Stimulated activated CD8-positive, alpha-beta memory T cell treated with anti-CD3 and anti-CD28 coated beads, Interleukin-12 subunit alpha, Interleukin-12 subunit beta, amount 100 ng/mL, for 24 hours (primary cell): ENCODE results near the gene FEV.

Experiments used
- DNase-seq: peaks from one replicate; pipeline ENCODE4 v3.0.0-alpha.2; 2020; ENCODE audit errors: extremely low read depth

Gene FEV

DNA sequence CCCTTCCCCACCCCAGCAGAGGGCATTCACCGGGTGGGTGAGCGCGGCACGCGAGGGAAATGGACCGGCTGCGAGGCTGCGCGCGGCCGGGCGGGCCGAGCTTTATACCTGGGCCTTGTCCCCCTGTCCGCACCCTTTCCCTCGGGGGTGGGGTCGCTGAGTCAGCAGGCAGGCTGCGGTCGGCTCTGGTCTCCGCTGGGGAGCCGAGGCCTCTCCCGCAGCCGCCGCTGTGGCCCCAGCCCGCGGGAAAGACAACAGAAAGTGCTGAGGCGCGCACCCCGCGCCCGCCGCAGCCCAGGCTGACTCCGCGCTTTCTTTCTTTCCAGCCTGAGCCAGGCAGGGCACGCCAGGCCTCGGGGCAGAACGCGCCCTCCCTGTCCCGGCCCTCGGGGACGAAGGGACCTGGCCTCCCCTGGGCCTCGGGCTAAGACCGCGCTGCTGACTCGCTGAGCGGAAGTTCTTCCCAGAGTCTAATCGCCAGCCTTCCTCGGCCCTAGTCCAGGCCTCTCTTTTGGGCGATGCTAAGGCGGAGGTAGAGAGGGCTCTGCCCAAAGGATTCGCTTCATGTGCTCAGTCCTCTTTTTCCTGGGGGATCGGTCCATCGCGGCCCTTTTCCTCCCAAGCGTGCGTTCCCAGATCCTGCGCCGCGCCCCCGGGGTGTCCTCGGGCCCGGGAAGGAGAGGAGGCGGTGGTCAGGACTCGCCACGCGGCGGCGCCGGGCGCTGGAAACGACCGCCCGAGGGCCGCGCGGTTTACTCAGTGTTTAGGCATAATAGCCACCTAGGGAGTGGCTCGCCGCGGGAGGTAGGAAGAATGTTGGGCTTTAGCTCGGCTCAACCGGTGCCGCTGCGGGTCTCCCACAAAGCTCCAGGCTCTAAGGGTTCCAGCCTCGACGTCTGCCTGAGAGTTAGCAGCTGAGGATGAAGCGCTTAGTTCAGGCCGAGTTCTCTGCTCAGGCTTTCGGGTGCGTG is 8.6 kb upstream of the FEV start, which contains the start of gene CRYBA2:
CRYBA2 (minus strand) TSS at position 78 of the 971 bp plus-strand sequence. CDS start 246 bp downstream, outside the sequence.
- DNase-seq = no peak

- no peak for DNase-seq
Observed at GRCh38 chr2:218992703-218993344, 7.8 kb upstream of the FEV start.

GRCh38 chr2:218992196-218992595 is 7.2 kb upstream of the FEV start:
- no peak for DNase-seq

- no peak for DNase-seq
Observed at GRCh38 chr2:218991674-218992168, 6.7 kb upstream of the FEV start.

- no peak for DNase-seq
Observed at GRCh38 chr2:218990612-218991011, 5.6 kb upstream of the FEV start.

DNA sequence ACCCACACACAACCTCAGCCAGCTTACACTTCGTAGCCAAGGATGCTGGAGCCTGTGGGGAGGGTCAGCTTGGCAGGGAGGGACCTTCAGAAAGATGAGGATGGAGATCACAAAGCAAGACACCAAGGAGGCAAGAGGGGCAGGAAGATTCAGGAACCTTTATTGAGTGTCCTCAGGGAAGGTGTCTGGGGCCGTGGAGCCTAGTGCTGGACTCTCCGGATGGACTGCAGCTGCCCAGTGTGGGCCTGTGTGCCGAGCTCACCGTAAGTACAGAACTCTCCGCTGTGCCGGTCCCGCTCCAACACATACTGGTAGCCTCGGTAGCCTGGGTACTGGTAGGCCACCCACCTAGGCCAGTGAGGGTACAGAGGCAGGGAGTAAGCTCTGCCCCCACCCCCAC is 5.1 kb upstream of the FEV start:
- no peak for DNase-seq

DNA sequence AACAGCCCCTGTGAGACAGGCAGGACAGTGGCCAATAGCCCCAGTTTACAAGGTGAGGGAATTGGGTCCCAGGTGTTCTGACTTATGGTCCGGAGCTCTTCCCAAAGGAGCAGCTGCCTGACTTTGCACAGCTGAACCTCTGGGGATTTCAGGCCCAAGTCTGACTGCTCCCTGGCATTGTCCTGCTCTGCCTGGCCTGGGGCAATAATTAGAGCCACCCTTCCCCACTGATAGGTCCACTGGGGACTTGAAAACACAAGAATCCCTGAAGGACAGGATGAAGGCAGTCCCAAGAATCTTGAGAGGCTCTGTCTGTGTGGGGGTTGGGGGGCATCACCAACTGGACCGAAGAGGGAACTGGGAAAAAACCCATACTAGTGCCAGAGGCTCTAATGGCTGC is 3.7 kb upstream of the FEV start:
- DNase-seq = no peak

DNA sequence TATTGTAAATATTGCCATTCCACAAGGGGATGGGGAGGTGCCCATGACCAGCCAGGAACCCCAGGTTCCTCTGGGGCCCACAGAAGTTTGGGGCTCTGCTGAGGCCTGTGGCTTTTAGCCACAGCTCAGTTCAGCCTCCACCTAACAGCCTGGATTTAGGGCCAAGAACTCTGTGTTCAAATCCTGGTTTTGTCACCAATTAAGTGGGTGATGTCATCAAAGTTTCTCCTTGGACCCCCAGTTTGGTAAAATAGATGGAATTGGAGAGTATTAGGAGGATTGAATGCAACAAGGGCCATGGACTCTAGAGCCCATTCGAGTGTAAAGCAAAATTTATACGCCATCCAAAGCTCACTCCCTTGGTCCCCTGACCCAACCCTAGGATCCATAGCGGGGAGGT is 3.2 kb upstream of the FEV start:
- DNase-seq = no peak

GRCh38 chr2:218986148-218986761 is 1.3 kb upstream of the FEV start:
- DNase-seq = no peak

- DNase-seq = no peak
Observed at GRCh38 chr2:218985325-218986091, 524 bp upstream of the FEV start.

GRCh38 chr2:218984239-218985020 is 554 bp downstream of the FEV start:
- no peak for DNase-seq

DNA sequence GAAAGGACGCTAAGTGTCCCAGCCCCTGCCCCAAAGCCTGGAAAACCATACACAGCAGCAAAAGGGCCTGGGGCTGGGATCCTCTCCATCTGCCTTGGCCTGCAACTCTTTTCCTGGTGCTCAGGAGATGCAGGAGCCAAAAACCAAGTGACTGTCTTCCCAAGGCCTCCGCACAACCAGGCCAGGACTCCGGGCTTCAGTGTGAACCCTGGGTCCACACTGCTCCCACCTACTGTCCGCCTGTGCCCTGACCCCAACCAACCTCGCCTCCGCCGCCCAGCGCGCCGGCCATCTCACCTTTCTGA is 1.1 kb downstream of the FEV start:
- no peak for DNase-seq

- no peak for DNase-seq
Observed at GRCh38 chr2:218983263-218983933, 1.6 kb downstream of the FEV start.

DNA sequence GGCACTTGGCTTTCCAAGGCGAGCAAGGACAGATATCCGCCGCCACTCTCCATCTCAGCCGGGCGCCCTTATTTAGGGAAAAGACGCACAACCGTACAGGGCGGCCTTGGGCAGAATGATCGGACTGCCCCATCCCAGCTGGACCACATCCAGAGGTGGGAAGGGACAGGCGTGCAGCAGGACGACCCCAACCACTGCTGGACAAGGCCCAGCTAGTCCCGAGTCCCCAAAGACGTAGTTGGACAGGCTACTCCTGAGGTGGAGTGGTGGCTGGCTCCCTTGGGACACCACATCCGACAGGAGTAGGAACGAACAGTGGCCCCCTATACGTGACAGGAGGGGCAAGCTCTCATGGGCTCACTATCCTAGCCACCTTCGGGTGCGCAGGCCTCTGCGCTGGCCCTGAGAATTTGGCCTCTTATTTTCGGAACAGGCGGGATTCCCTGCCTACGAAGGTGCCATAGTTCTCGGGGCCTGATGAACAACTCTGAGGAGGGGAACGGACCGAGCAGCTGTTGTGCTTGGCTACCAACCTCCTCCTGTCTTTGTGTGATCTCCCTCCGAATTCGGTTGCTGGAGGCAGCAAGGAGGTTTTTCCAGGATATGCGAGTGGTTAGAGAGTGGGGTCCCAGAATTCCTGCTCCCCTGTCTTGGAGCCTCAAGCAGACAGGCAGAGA is 2.3 kb downstream of the FEV start:
- DNase-seq = no peak

DNA sequence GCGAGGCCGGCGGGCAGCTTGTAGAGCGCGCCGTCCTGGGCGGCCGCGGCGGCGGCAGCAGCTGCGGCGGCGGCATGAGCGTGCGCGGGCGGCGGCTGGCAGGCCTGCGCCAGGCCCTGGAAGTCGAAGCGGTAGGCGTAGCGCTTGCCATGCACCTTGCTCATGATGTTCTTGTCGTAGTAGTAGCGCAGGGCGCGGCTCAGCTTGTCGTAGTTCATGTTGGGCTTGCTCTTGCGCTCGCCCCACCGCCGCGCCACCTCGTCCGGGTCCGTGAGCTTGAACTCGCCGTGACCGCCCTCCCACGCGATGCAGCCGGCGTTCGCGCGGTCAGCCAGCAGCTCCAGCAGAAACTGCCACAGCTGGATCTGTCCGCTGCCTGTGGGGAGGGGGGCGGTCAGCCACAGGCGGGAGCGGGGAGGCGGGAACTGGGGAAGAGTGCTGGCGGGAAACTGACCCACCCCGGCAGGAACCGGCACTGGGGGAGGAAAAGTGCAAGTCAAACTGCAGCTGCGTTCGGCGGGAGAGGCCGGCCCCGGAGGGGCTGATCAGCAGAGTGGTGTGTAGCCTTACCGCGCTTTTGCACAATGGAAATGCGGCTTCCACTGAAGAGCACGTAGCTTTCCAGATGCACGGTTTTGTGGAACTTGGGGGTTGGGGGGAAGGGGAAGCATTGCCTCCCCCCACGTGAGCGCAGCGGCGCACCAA is 3.0 kb downstream of the FEV start:
- DNase-seq = no peak

GRCh38 chr2:218981390-218981880 is 3.5 kb downstream of the FEV start:
- DNase-seq = no peak

DNA sequence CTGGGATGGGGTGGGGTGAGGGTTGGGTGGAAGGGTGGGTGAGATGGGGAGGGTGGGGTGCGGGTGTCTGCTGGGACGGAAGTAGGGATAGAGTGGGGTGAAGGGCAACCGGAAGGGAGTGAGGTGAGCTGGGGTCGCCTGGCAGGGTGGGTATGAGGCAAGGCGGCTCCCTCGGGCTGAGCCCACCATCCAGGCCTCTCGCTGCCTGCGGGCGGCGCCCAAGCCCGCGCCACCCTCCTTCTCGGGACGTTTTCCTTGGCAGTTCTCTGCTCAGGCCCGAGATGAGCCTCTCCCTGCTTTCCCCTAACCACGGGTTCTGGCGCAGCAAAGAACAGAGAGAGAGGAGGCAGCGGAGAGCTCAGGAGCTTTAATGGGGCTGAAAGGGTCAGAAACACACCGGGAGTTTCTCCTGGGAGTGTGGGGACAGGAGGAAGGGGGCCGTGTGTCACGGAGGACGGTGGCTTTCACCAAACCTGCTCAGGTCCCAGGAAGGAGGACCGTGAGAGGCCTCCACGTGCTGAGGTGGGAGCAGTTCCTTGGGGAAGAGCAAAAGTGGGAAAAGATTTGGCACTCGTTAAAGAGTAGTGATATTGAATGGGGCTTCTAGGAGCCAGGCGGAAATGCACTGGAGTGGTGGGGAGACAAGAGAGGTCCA is 4.1 kb downstream of the FEV start:
- no peak for DNase-seq
